ENCODE measurements around the gene PRTFDC1. TPM values are rescaled to one million over a fixed set of nuclear protein-coding genes. Genes with fewer than 3 reads are reported as not detected.
A peak's percentile ranks its signal among the peaks of the same experiment; 100 is the strongest.

Gene PRTFDC1
- total and polyA plus RNA-seq, 2 of the 8 experiments (the other 6 are each of a cell fraction or from before 2014, with no cell fraction given): 5.9 to 6.6 TPM

DNA sequence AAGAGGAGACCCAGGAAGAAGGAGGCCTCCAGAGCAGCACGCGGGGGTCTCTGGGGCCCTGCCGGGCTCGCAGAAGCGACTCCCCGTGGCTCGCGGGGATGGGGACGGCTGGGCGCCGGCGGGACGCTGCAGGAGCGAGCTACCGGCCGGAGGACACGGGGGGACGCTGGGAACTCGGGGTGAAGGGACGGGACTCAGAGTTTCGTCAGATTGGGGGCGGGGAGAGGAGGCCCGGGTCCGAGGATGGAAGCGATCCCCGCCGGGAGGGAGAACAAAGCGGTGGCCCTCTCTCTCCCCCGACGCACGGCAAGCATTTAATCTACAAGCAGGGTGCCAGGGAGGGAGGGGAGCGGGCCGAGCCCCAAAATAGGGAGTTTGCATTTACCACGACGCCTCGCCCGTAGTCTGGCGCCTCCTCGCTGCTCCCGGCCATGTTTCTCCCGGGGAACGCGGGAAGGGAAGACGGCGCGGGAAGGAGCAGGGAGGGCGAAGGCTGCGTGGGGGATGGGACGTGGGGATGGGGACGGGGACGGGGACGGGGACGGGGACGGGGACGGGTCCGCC, at the start of gene PRTFDC1 (continued):
- TF ChIP-seq FOSL1 (IDR thresholded peaks at IDR 0.05; ENCODE audit: insufficient read depth, low read depth, low read length) (no peak), ZNF274 (IDR thresholded peaks at IDR 0.05; ENCODE audit: borderline replicate concordance, extremely low read depth, low read length) (no peak), ASH2L (IDR thresholded peaks at IDR 0.05; ENCODE audit: low read length) (peak; percentile 57), CHD2 (IDR thresholded peaks at IDR 0.05; ENCODE audit: low read length) (no peak), NANOG (IDR thresholded peaks at IDR 0.05; ENCODE audit: insufficient read depth, low read depth, low read length, poor library complexity, severe bottlenecking) (no peak), BCL11A (IDR thresholded peaks at IDR 0.05; ENCODE audit: low read depth in 2 of 2, low read length in 2 of 2) (no peak), SAP30 (IDR thresholded peaks at IDR 0.05; ENCODE audit: insufficient read depth, insufficient replicate concordance, low read length) (no peak), CREB1 (IDR thresholded peaks at IDR 0.05) (no peak), SIRT6 (IDR thresholded peaks at IDR 0.05; ENCODE audit: low read length) (no peak), BACH1 (IDR thresholded peaks at IDR 0.05; ENCODE audit: low read length) (no peak), RAD21 (IDR thresholded peaks at IDR 0.05 in 1 of 2, conservative IDR thresholded peaks at IDR 0.05 in 1 of 2; ENCODE audit: low read depth in 2 of 2, low read length in 2 of 2) (no peak), EZH2 (IDR thresholded peaks at IDR 0.05; ENCODE audit: low read depth, low read length, severe bottlenecking) (no peak), SIX5 (IDR thresholded peaks at IDR 0.05; ENCODE audit: low read depth, low read length) (no peak), RXRA (IDR thresholded peaks at IDR 0.05; ENCODE audit: insufficient read depth, low read depth, low read length) (no peak), HDAC2 (IDR thresholded peaks at IDR 0.05; ENCODE audit: borderline replicate concordance in 1 of 2, low read depth in 2 of 2, low read length in 2 of 2) (no peak), SP2 (IDR thresholded peaks at IDR 0.05; ENCODE audit: low read length) (no peak), TEAD4 (IDR thresholded peaks at IDR 0.05; ENCODE audit: low read depth, low read length) (no peak), CBX5 (IDR thresholded peaks at IDR 0.05; ENCODE audit: low read depth, low read length) (no peak), POLR2A (IDR thresholded peaks at IDR 0.05; ENCODE audit: control extremely low read depth in 1 of 2, low read depth in 2 of 2, low read length in 2 of 2) (peak in 1 of 2 experiments; percentile 66; a peak in 2 of 3 replicates), KDM1A (IDR thresholded peaks at IDR 0.05; ENCODE audit: borderline replicate concordance, low read length) (no peak)
- TF ChIP-seq, protein P1, sequence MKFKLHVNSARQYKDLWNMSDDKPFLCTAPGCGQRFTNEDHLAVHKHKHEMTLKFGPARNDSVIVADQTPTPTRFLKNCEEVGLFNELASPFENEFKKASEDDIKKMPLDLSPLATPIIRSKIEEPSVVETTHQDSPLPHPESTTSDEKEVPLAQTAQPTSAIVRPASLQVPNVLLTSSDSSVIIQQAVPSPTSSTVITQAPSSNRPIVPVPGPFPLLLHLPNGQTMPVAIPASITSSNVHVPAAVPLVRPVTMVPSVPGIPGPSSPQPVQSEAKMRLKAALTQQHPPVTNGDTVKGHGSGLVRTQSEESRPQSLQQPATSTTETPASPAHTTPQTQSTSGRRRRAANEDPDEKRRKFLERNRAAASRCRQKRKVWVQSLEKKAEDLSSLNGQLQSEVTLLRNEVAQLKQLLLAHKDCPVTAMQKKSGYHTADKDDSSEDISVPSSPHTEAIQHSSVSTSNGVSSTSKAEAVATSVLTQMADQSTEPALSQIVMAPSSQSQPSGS (IDR thresholded peaks at IDR 0.05; ENCODE audit: low read length): no peak
- TF ChIP-seq, protein P2, sequence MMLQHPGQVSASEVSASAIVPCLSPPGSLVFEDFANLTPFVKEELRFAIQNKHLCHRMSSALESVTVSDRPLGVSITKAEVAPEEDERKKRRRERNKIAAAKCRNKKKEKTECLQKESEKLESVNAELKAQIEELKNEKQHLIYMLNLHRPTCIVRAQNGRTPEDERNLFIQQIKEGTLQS (IDR thresholded peaks at IDR 0.05; ENCODE audit: insufficient read depth, low read depth, low read length): no peak
- TF ChIP-seq, protein P3, sequence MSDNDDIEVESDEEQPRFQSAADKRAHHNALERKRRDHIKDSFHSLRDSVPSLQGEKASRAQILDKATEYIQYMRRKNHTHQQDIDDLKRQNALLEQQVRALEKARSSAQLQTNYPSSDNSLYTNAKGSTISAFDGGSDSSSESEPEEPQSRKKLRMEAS (IDR thresholded peaks at IDR 0.05): 0 out of 2 replicates have a peak, but pooled peaks have one; percentile 31

Data from H1 (cell line).